DMS153 treated with DMSO at 0.1 percent for 48 hours (cell line): ENCODE results near the gene PYURF.

Experiments
- DNase-seq: peaks from one replicate; lab custom pipeline; 2025; ENCODE audit not compliant: unreplicated experiment; lab: John Stamatoyannopoulos, UW

PYURF gene

DNA sequence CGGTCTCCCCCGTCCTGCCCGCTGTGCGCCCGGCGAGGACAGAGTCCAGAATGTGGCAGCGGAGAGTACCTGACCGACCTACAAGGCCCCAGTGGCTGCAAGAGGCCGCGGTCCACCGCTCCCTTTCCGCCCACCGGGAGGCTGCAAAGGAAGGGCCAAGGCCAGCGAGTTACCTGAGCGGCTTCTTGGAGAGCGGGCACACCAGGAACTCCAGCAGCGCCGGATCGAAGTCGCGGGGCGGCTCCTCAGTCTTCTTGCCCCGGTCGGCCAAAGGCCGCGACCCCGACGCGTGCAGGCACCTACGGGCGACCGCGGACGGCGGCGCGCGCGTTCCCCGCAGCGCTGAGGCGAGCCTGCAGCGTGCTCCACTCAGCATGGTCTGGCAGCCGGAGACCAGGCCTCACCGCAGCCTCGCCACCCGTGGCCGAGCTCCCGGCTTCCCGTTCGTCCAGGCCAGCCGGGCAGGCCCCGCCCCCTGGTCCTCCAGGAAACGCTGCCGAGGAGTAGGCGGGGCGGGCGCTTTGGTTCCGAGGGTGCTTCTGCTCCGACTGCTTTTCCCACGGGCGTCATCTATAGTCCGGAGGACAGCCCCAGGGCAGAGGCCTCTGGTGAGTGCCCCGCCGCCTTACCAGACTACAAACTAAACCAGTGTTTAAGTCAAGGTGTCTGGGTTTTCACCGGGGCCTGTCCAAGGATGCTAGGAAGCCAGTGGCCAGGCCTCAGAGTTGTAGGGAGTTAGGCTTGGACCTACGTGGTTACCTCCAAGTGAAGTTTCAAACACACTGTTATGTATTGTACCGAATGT, at the start of gene PYURF:
PYURF (minus strand) TSS at position 452 of the 805 bp plus-strand sequence; CDS start at position 376, 76 bp downstream.
- DNase-seq = peak; percentile 84

- no peak for DNase-seq
Observed at GRCh38 chr4:88570001-88570400, 46.4 kb upstream of the PYURF start.

DNA sequence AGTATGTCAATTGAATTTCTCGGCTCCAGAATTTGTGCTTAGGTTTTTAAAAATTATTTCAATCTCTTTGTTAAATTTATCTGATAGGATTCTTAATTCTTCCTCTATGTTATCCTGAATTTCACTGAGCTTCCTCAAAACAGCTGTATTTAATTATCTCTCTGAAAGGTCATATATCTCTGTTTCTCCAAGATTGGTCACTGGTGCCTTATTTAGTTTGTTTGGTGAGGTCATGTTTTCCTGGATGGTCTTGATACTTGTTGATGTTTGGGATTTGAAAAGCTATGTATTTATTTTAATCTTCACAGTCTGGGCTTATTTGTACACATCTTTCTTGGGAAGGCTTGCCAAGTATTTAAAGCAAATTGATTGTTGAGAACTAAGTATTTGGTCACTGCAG, 44.0 kb upstream of the PYURF start:
- DNase-seq = no peak

DNA sequence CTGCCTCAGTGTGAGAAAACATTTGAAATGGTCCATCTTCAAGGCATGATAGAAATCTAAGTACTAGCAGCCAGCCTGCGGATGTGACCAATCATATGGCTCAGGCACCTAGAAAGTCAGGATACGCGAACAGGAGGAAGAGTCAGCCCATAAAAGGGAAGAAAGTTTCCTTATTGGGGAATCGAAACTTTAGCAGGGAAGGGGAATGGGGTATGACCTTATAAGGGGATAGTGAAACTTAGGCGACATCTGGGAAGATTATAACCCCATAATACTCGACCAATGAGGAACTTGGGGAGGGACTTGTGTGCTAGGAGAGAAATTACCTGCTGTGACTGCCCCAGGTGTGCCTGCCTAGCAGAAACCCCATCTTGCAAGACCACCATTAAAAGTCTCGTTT, 26.2 kb upstream of the PYURF start:
- DNase-seq = no peak

GRCh38 chr4:88539322-88540068, 15.9 kb upstream of the PYURF start:
- DNase-seq = peak; percentile 26

DNA sequence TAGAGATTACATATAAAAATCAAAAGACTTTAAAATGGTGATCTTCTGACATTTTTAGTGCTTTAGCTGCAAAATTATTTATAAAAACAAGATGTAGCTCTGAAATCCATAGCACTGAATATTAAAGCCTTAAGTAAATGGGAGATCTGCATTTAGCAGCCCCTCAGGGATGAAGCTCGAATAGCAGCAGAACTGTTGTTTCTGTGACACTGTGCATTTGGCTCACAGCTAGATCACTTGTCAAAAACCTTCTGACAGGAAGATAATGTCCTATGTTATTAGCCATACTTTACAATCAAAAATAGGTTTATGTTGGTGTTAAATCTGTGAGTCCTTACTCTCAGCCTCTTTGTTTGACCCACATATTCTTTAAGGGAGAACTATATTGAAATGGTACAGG, 14.1 kb upstream of the PYURF start:
- no peak for DNase-seq

DNA sequence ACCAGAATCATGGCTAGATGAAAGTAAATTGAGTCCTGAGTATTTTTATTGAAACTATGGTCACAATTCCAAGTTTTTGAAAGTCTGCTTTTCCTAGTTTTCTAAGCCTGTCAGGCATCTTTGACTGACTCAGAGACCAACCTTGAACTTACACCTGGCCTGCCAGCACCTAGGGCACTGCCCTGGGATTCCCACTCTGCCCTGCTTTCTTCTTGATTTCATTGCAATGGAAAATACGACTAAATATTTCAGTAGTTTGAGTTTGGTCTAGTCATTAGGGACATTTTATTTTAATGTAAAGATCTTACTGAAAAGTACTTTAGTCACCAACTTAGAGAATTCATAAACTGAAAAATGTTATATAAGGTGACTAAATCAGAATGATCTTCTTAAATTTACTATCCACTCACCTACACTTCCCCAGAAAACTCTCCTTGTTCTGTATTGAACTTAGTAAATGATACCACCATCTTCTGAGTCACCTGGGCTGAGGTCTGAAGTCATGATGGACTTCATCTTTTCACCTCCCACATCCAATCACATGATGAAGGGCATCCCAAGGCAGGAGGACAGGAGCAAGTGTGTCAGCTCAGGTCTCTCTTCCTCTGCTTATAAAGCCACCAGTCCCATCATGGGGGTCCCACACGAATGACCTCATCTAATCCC, 11.6 kb upstream of the PYURF start:
- DNase-seq = no peak

DNA sequence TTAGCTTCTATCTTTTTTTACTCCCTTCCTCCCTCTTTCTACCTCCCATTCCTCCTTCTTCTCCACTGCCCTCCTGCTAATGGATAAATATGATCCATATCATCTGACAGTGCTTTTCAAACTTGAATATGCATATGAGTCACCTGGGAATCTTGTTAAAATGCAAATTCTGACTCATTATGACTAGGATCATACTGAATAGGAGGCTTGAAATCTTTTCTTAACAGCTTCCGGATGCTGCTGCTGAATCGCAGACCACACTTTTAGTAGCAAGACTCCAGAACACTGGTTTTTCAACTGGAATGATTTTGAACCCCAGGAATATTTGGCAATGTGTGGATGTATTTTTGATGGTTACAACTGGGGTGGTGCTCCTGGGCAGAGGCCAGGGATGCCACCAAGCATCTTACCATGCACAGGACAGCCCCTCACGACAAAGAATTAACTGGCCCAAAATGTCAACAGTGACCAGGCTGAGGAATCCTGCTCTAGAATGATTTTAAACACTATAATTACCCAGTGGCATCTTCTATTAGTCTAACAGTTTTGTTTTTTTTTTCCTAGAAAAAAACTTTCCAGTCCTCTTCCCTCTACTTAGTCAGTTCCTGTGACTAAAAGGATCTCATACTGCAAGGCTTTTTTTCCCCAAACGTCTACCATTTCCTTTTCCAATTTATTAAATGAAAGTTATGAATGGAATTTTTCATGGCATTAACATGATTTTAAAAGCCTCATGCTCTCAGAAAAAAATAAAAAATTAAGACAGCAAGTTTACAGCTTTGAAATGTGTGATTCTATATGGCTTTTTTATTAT, 10.6 kb upstream of the PYURF start:
- no peak for DNase-seq

- DNase-seq = no peak
Observed at GRCh38 chr4:88533088-88533790, 9.7 kb upstream of the PYURF start.

DNA sequence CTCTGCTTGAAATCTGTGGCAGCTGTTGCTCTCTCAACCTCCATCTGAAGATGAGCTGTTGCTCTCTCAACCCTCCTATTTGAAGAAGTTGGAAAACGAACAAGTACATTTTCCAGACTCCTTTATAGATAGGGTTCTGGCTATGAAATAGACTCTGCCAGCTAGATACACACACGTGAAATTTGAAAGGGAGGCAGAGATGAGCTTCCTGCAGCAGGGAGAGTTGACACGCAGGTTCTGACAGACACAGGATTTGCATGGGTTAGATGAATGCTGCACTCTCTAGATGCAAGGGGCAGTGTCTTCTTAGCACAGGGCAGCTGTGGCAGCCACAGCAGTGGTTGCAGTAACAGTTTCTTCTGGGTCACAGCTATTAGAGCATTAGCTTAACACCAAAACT, 8.0 kb upstream of the PYURF start:
- DNase-seq = no peak

DNA sequence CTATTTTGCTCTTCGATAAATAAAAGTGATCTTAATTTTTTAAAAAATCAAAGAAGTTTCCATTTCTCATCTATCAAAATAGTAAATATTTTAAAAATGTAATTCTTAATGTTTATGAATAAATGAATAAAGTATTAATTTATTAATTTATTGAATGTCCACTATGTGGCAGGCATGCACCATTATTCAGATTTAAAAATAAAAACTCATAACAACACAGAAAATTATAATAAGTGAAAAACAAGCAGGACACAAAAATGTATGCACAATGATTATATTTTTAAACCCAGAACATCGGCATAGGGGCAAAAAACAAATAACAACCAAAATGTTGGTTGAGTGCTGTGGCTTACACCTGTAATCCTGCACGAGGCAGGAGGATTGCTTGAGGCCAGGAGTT, 5.3 kb upstream of the PYURF start:
- no peak for DNase-seq

DNA sequence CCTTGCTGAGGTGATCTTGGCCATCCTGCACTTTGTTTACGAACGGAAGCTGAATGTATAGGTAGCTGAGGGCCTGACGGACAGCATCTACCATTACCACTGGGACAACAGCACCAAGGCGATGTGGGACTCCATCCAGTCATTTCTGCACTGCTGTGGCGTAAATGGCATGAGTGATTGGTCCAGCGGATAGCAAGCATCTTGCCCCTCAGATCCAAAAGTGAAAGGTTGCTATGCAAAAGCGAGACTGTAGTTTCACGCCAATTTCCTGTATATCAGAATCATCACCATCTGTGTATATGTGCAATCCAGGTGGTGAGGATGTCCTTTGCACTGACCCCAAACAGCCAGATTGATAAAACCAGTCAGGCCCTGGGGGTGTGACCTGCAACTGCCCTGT, 4.2 kb upstream of the PYURF start:
- no peak for DNase-seq

GRCh38 chr4:88526221-88526815, 2.7 kb upstream of the PYURF start:
- peak; percentile 9 for DNase-seq

DNA sequence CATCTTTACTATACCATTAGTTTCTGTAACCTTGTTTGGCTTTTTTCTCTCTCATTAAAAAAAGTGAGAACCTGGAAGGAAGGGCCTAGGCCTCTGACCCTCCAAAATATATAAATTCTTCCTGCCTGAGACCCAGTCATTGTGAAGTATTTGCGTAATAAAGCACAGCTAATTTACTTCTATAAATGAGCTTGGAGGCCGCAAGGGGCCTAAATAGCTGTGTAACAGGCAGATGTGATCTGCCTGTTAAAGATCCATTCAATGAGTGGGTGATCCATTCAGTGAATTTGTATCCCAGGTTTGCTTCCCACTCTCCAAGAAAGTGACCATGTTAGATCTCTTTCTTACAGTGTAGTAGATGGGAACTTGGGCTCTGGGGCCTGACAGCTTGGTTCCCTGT, 595 bp upstream of the PYURF start:
- DNase-seq = no peak

DNA sequence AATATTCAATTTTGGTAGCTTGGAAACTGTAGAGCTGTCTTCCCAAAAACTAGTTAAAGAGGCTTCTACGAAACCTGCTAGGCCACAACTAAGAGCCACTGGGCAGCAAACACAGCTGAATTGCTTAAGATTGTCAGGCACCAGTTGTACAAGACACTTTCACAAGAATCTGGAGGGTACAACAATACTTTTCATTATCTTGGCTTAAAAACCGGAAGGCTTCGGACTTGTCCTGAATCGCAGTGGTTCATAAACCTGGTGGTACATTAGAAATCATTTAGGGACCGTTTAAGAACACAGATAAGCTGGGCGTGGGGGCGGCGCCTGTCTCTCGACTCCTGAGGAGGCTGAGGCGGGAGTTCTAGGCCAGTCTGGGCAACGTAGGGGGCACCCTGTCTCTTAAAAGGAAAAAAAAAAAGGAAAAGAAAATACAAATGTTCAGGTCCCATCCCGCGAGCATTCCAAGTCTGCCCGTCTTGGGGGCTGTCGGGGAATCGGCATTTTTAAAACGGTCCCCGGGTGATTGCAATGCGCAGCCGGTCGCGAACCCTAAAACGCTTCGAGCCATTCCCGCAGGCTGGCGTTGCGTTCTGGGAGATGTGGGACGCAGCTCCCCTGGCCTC, 763 bp downstream of the PYURF start:
- no peak for DNase-seq

DNA sequence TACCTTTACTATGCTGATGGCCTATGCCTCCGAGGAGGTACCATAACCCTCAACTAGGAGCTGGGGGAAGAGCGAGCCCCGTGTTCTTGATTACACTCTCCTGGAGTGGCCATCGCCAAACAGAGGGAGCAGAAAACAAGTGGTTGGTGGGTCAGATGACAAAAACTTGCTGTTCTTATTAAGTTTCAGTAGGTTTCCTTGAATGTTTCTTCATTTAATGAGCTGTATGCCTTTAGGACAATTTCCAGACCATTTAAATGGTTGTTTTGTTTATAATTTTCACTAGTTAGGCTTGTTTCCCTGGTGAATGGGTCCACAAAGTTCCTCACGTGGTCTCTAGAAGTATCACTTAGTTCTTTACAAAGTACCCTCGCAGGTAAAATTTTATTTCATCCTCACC, 4.7 kb downstream of the PYURF start:
- DNase-seq = no peak

DNA sequence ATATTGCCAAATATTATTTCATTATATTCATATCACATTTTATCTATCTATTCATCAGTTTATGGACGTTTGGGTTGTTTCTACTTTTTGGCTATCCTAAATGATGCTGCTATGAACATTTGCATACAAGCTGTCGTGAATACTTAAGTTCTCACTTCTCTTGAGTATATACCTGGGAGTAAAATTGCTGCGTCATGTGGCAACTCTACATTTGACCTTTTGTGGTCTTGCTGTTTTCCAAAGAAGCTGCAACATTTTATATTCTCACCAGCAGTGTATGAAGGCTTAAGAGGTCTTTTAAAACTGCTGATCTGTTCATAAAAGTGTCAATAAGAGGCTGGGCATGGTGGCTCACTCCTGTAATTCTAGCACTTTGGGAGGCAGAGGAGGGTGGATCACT, 5.8 kb downstream of the PYURF start:
- no peak for DNase-seq

GRCh38 chr4:88516746-88517145, 6.8 kb downstream of the PYURF start:
- no peak for DNase-seq
